HG02642 (cell line): ENCODE data around the gene PSMA4.
"Not testable (repeated sequence)": the region's sequence is repeated elsewhere in the genome, so short reads cannot be mapped to it uniquely, and the experiment has no call there.

Experiments
- ATAC-seq: cut with Tn5 transposase; IDR thresholded peaks from one replicate; pipeline ENCODE4 v1.9.1; 2021; ENCODE audit warnings: mild to moderate bottlenecking; ENCODE audit not compliant: unreplicated experiment, poor library complexity

Gene PSMA4

GRCh38 chr15:78540141-78540870 is at the start of gene PSMA4:
Gene PSMA4, plus strand, starts transcription at chr15:78540444. Its CDS starts 1,484 bp downstream, at chr15:78541928.
- ATAC-seq: peak; percentile 88

- ATAC-seq: no peak
These were observed 47.4 kb upstream of the PSMA4 start for GRCh38 chr15:78492872-78493271.

- no peak for ATAC-seq
These were observed 38.4 kb upstream of the PSMA4 start for GRCh38 chr15:78501857-78502256.

- no peak for ATAC-seq
These were observed 37.6 kb upstream of the PSMA4 start for GRCh38 chr15:78502641-78503040.

GRCh38 chr15:78506971-78507830 is 33.0 kb upstream of the PSMA4 start, which contains the start of gene HYKK:
Gene HYKK, plus strand, starts transcription at chr15:78507577. Its CDS starts 5,512 bp downstream, at chr15:78513089.
- ATAC-seq: peak; percentile 86

- ATAC-seq: peak; percentile 25
These were observed 32.4 kb upstream of the PSMA4 start for GRCh38 chr15:78507831-78508160.

- ATAC-seq: no peak
These were observed 32.0 kb upstream of the PSMA4 start for GRCh38 chr15:78508272-78508671.

GRCh38 chr15:78509726-78510312 is 30.4 kb upstream of the PSMA4 start:
- no peak for ATAC-seq

- ATAC-seq: not testable (repeated sequence)
These were observed 20.2 kb upstream of the PSMA4 start for GRCh38 chr15:78520035-78520434.

GRCh38 chr15:78524230-78524629 is 16.0 kb upstream of the PSMA4 start:
- no peak for ATAC-seq

GRCh38 chr15:78527325-78527724 is 12.9 kb upstream of the PSMA4 start:
- ATAC-seq: no peak

GRCh38 chr15:78533331-78533730 is 6.9 kb upstream of the PSMA4 start:
- ATAC-seq: no peak

- ATAC-seq: no peak
These were observed 4.1 kb upstream of the PSMA4 start for GRCh38 chr15:78536134-78536533.

GRCh38 chr15:78537266-78537905 is 2.9 kb upstream of the PSMA4 start:
- ATAC-seq: no peak

GRCh38 chr15:78538358-78538757 is 1.9 kb upstream of the PSMA4 start:
- ATAC-seq: no peak

- ATAC-seq: not testable (repeated sequence)
These were observed 642 bp upstream of the PSMA4 start for GRCh38 chr15:78539464-78540140.

GRCh38 chr15:78540871-78541743 is 863 bp downstream of the PSMA4 start:
- no peak for ATAC-seq

- ATAC-seq: no peak
These were observed 1.4 kb downstream of the PSMA4 start for GRCh38 chr15:78541744-78542034.

GRCh38 chr15:78542647-78543046 is 2.4 kb downstream of the PSMA4 start:
- ATAC-seq: no peak
